Measurements from ENCODE around the gene DMKN. TPM values are rescaled to one million over a fixed set of nuclear protein-coding genes. Genes with fewer than 3 reads are reported as not detected.

The DMKN gene
- total and polyA plus RNA-seq, 2 of the 4 experiments (the other 2 are of a cell fraction): 0.36 to 2.4 TPM

GRCh38 chr19:35502751-35503150, 10.7 kb downstream of the DMKN start:
- no peak overlapping the region for H3K14ac ChIP-seq (replicated peaks; ENCODE audit: low read depth, low read length)
- H4K8ac ChIP-seq (ENCODE audit: low read depth in 2 of 2, low read length in 2 of 2): no peak overlapping the region
- no peak overlapping the region for H3K18ac ChIP-seq (ENCODE audit: low read depth, low read length)
- POLR2A ChIA-PET (ENCODE audit: unreplicated experiment): no interaction called here
- H3K79me1 ChIP-seq (ENCODE audit: low read depth in 1 of 2, low read length in 2 of 2): no peaks in the 10 kb centered on the region
- H3K36me3 ChIP-seq (ENCODE audit: control insufficient read depth, insufficient read depth, low read length): no peaks in the 10 kb centered on the region
- no peak overlapping the region for H2BK5ac ChIP-seq (ENCODE audit: low read depth, low read length, poor library complexity, severe bottlenecking)
- intact Hi-C loops (cut with micrococcal nuclease): no loop called here
- no peaks in the 10 kb centered on the region for H4K20me1 ChIP-seq (ENCODE audit: insufficient read depth, low read length)
- BruUV-seq (replicated peaks): no TSS peak
- no peak overlapping the region for H2AK5ac ChIP-seq (ENCODE audit: low read depth, low read length)
- no peak overlapping the region for H4K91ac ChIP-seq (ENCODE audit: insufficient read depth, low read depth, low read length)
- H2BK20ac ChIP-seq (ENCODE audit: low read depth, low read length): no peak overlapping the region
- H3K9me3 ChIP-seq (ENCODE audit: control insufficient read depth, insufficient read depth, low read length): no peaks in the 10 kb centered on the region
- H3K56ac ChIP-seq (ENCODE audit: extremely low read depth, insufficient read depth, low read length): no peak overlapping the region
- CTCF ChIA-PET: no interaction called here
- dilution Hi-C loops (cut with HindIII; ENCODE audit: low sequenced_read_pairs, unreplicated experiment): no loop called here
- H2AFZ ChIP-seq (replicated peaks; ENCODE audit: low read length, poor library complexity): no peak overlapping the region
- H2BK120ac ChIP-seq (ENCODE audit: low read depth, low read length): no peak overlapping the region
- no CpG with 5 or more reads among the region's 4 CpGs for WGBS, 2 experiments (ENCODE audit: extremely low coverage in 2 of 2, insufficient read length in 1 of 2)
- ATAC-seq (ENCODE audit: low read depth) (no peak), DNase-seq (no peak)
- H3K9me1 ChIP-seq (ENCODE audit: insufficient read depth, low read length): no peaks in the 10 kb centered on the region; the same call in 1 of the 2 replicates
- H2BK15ac ChIP-seq (ENCODE audit: low read depth, low read length): no peak overlapping the region
- no peak overlapping the region for H3K4me2 ChIP-seq (ENCODE audit: low read depth, low read length)
- H3K27me3 ChIP-seq (ENCODE audit: control insufficient read depth, insufficient read depth, low read length): peaks cover 49% of the 10 kb centered on the region
- TF ChIP-seq RAD21 (IDR thresholded peaks at IDR 0.05; ENCODE audit: low read length): no peak
- no peak for TF ChIP-seq MAZ (IDR thresholded peaks at IDR 0.05; ENCODE audit: borderline replicate concordance, low read depth, low read length)
- no peak for TF ChIP-seq ELK1 (IDR thresholded peaks at IDR 0.05; ENCODE audit: borderline replicate concordance, low read depth, low read length)
- H3K4me1 ChIP-seq (ENCODE audit: control insufficient read depth, insufficient read depth, low read length): no peaks in the 10 kb centered on the region
- in situ Hi-C loops (cut with MboI; ENCODE audit: low sequenced_read_pairs): no loop called here
- H3K9ac ChIP-seq (ENCODE audit: low read depth, low read length): no peak overlapping the region
- H2AK9ac ChIP-seq (replicated peaks; ENCODE audit: low read depth, low read length, poor library complexity): no peak overlapping the region
- no peak overlapping the region for H3K27ac ChIP-seq (ENCODE audit: insufficient read depth, low read length)
- no peak overlapping the region for H3K4ac ChIP-seq (ENCODE audit: low read depth, low read length)
- H3K4me3 ChIP-seq (ENCODE audit: insufficient read depth, low read depth, low read length): no peak overlapping the region
- H3K23ac ChIP-seq (ENCODE audit: low read depth, low read length): no peak overlapping the region
- H4K5ac ChIP-seq (ENCODE audit: low read depth, low read length): no peak overlapping the region

Data from IMR-90 (cell line).